ENCODE measurements around the gene ASMTL. TPM values are rescaled to one million over a fixed set of nuclear protein-coding genes. Genes with fewer than 3 reads are reported as not detected.

The ASMTL gene
- polyA plus RNA-seq, 1 donor (not counting 4 experiments of a cell fraction or from before 2014, with no cell fraction given) = 13.8 TPM

DNA sequence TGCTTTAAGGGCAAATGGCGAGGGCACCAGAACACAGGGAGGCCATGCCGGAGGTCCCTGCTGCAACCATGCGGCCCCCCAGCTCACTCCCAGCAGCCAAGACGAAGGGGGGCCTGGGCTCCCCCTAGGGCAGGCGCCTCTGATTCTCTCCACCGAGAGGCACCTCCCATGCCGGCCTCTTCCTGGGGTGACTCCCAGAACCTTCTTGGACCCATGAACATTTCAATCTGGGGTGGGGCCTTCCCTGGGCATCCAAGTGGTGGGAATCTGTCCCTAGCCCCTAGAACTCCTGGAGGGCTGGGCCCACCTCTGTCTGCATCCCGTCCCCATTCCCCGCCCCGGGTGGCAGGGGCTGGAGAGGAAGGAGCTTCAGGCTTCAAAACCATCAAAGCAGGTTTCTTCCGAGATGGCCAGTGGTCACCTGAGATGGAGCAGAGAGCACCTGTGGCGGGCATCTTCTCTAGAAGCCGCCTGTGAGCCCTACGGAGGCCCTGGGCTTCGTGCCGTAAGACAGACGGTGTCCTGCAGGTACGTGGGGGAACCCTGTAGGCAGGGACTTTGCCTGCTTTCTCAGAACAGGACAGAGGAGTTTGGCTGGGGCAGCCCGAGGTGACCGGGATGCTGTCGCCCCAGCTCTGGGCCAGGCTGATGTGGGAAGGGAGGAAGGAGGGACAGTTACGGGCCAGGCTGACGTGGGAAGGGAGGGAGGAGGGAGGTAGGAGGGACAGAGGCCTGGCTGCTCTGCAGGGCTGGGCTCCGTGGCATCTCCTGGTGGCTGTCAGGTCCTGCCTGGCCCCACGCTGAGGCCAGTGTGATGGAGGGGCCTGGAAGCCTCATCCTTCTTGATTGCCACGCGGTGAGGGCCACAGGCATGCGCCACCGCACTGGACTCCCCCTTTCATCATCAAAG lies 54.0 kb downstream of the ASMTL start:
- H3K9me3 ChIP-seq (ENCODE audit: control insufficient read depth, low read depth, low read length) = no peaks in the 10 kb centered on the region
- no peak for FAIRE-seq
- no peak overlapping the region for H3K4me3 ChIP-seq (ENCODE audit: control insufficient read depth in 2 of 3, extremely low read depth in 1 of 3, insufficient read depth in 2 of 3, low read depth in 1 of 3, low read length in 3 of 3)
- no peak overlapping the region for H3K4me2 ChIP-seq (ENCODE audit: control insufficient read depth, extremely low read depth, insufficient read depth, low read depth, low read length)
- H3K79me2 ChIP-seq (ENCODE audit: control insufficient read depth, insufficient read depth, low read length) = peaks cover 9% of the 10 kb centered on the region
- H3K27me3 ChIP-seq (ENCODE audit: control insufficient read depth, extremely low read depth, insufficient read depth, low read length) = no peaks in the 10 kb centered on the region
- H3K36me3 ChIP-seq (ENCODE audit: control insufficient read depth in 2 of 2, extremely low read depth in 1 of 2, insufficient read depth in 2 of 2, low read length in 2 of 2) = peaks cover 8 to 19% of the 10 kb centered on the region in 2 experiments
- H4K20me1 ChIP-seq (ENCODE audit: control insufficient read depth, extremely low read depth, insufficient read depth, low read length) = no peaks in the 10 kb centered on the region
- TF ChIP-seq EZH2 (IDR thresholded peaks at IDR 0.05; ENCODE audit: low read length) = no peak
- no peak for TF ChIP-seq CTCF (optimal IDR thresholded peaks at IDR 0.05 in 1 of 3, IDR thresholded peaks at IDR 0.05 in 1 of 3, conservative IDR thresholded peaks at IDR 0.05 in 1 of 3; ENCODE audit: extremely low read depth in 1 of 3, insufficient read depth in 2 of 3, low read length in 3 of 3)
- no peak overlapping the region for H3K9ac ChIP-seq (ENCODE audit: control insufficient read depth, extremely low read depth, insufficient read depth, low read length)
- no peaks in the 10 kb centered on the region for H3K9me1 ChIP-seq (ENCODE audit: control insufficient read depth, extremely low read depth, insufficient read depth, low read length)
- dilution Hi-C loops (cut with MboI; ENCODE audit: extremely low pct_ligation_motif_present, low sequenced_read_pairs) = no loop called here
- no peaks in the 10 kb centered on the region for H3K4me1 ChIP-seq (ENCODE audit: control insufficient read depth, extremely low read depth, insufficient read depth, low read length)
- H2AFZ ChIP-seq (ENCODE audit: control insufficient read depth, low read length) = no peak overlapping the region
- H3K27ac ChIP-seq (ENCODE audit: control insufficient read depth, insufficient read depth, low read length) = no peak overlapping the region
- no peak for DNase-seq (ENCODE audit: low read depth, low spot score)

DNA sequence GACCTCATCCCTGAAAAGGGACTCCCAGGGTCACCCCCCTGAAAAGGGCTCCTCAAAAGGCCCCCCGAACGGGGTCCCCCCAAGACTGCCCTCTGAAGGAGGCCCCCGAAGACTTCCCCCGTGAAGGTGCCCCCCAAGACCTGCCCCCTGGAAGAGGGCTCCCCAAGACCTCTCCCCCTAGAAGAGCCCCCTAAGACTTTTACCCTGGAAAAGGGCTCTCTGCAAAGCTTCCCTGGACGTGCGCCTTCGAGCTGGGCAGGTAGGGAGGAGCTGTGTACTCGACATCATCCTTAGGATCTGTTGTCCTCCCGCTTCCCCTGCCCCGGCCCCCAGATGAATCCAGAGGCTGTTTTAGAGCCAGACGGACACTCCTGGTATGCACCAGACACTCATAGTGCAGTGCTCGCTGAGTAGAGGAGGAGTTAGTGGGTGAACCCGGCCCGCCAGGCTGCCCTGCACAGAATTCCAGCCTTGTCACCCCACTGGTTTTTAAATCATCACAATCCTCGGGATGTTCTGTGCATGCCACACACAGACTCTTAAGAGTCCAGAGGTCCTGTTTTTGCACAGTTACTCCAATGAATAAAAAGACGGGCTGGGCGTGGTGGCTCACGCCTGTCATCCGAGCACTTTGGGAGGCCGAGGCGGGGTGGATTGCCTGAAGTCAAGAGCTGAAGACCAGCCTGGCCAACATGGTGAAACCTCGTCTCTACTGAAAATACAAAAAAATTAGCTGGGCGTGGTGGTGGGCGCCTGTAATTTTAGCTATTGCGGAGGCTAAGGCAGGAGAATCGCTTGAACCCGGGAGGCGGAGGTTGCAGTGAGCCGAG lies 55.1 kb downstream of the ASMTL start:
- Histone ChIP-seq H3K9me1 (ENCODE audit: control insufficient read depth, extremely low read depth, insufficient read depth, low read length) (no peaks in the 10 kb centered on the region), H3K4me2 (ENCODE audit: control insufficient read depth, extremely low read depth, insufficient read depth, low read depth, low read length) (no peak overlapping the region), H3K4me1 (ENCODE audit: control insufficient read depth, extremely low read depth, insufficient read depth, low read length) (no peaks in the 10 kb centered on the region), H2AFZ (ENCODE audit: control insufficient read depth, low read length) (no peak overlapping the region), H4K20me1 (ENCODE audit: control insufficient read depth, extremely low read depth, insufficient read depth, low read length) (no peaks in the 10 kb centered on the region), H3K9me3 (ENCODE audit: control insufficient read depth, low read depth, low read length) (no peaks in the 10 kb centered on the region), H3K4me3 (ENCODE audit: control insufficient read depth in 2 of 3, extremely low read depth in 1 of 3, insufficient read depth in 2 of 3, low read depth in 1 of 3, low read length in 3 of 3) (no peak overlapping the region), H3K27me3 (ENCODE audit: control insufficient read depth, extremely low read depth, insufficient read depth, low read length) (no peaks in the 10 kb centered on the region), H3K27ac (ENCODE audit: control insufficient read depth, insufficient read depth, low read length) (no peak overlapping the region), H3K79me2 (ENCODE audit: control insufficient read depth, insufficient read depth, low read length) (peaks cover 11% of the 10 kb centered on the region), H3K36me3 (ENCODE audit: control insufficient read depth in 2 of 2, extremely low read depth in 1 of 2, insufficient read depth in 2 of 2, low read length in 2 of 2) (peaks cover 0 to 12% of the 10 kb centered on the region in 2 experiments), H3K9ac (ENCODE audit: control insufficient read depth, extremely low read depth, insufficient read depth, low read length) (no peak overlapping the region)
- no peak for DNase-seq (ENCODE audit: low read depth, low spot score)
- TF ChIP-seq EZH2 (IDR thresholded peaks at IDR 0.05; ENCODE audit: low read length) (no peak), CTCF (optimal IDR thresholded peaks at IDR 0.05 in 1 of 3, IDR thresholded peaks at IDR 0.05 in 1 of 3, conservative IDR thresholded peaks at IDR 0.05 in 1 of 3; ENCODE audit: extremely low read depth in 1 of 3, insufficient read depth in 2 of 3, low read length in 3 of 3) (no peak)
- FAIRE-seq = no peak
- dilution Hi-C loops (cut with MboI; ENCODE audit: extremely low pct_ligation_motif_present, low sequenced_read_pairs) = no loop called here
